CD4-positive, alpha-beta T cell treated with Interleukin-17A for 4 hours (primary cell): ENCODE data around the gene MRPL19.

Experiments used
- DNase-seq: peaks from one replicate; pipeline ENCODE4 v3.0.0-alpha.2; 2020; ENCODE audit warnings: mixed read lengths

MRPL19 gene

GRCh38 chr2:75646583-75647425, at the start of gene MRPL19:
TSS of gene MRPL19 (plus strand) at chr2:75646783. CDS start at chr2:75646808, 25 bp downstream.
- DNase-seq: peak; percentile 79

- no peak for DNase-seq
Observed at GRCh38 chr2:75596784-75597183, 49.8 kb upstream of the MRPL19 start.

GRCh38 chr2:75597949-75598348, 48.6 kb upstream of the MRPL19 start:
- DNase-seq: no peak

GRCh38 chr2:75598589-75599155, 47.9 kb upstream of the MRPL19 start:
- DNase-seq: no peak

GRCh38 chr2:75600461-75601011, 46.0 kb upstream of the MRPL19 start:
- DNase-seq: no peak

GRCh38 chr2:75602724-75603342, 43.8 kb upstream of the MRPL19 start:
- no peak for DNase-seq

GRCh38 chr2:75603477-75603876, 43.1 kb upstream of the MRPL19 start:
- no peak for DNase-seq

GRCh38 chr2:75604484-75604883, 42.1 kb upstream of the MRPL19 start:
- no peak for DNase-seq

- DNase-seq: no peak
Observed at GRCh38 chr2:75605770-75606529, 40.6 kb upstream of the MRPL19 start.

GRCh38 chr2:75606761-75607399, 39.7 kb upstream of the MRPL19 start:
- DNase-seq: no peak

GRCh38 chr2:75607400-75607798, 39.2 kb upstream of the MRPL19 start:
- DNase-seq: no peak

- DNase-seq: no peak
Observed at GRCh38 chr2:75607988-75608683, 38.4 kb upstream of the MRPL19 start.

- DNase-seq: peak; percentile 63
Observed at GRCh38 chr2:75608684-75609333, 37.8 kb upstream of the MRPL19 start.

GRCh38 chr2:75609334-75609689, 37.3 kb upstream of the MRPL19 start:
- DNase-seq: no peak

GRCh38 chr2:75609937-75610508, 36.6 kb upstream of the MRPL19 start:
- DNase-seq: no peak

- no peak for DNase-seq
Observed at GRCh38 chr2:75610671-75611070, 35.9 kb upstream of the MRPL19 start.

GRCh38 chr2:75612108-75612861, 34.3 kb upstream of the MRPL19 start:
- DNase-seq: no peak

GRCh38 chr2:75612862-75613243, 33.7 kb upstream of the MRPL19 start:
- DNase-seq: no peak

- no peak for DNase-seq
Observed at GRCh38 chr2:75614162-75614651, 32.4 kb upstream of the MRPL19 start.

GRCh38 chr2:75616406-75616805, 30.2 kb upstream of the MRPL19 start:
- no peak for DNase-seq
